B cell (primary cell): ENCODE data around the gene TOMM6.

Experiments used
- EZH2 ChIP-seq: IDR thresholded peaks from 2 replicates; pipeline ENCODE4 v1.6.1; 2012; ENCODE audit warnings: borderline replicate concordance, low read depth, mild to moderate bottlenecking, moderate library complexity, low read length; ENCODE audit not compliant: insufficient read depth, poor library complexity, severe bottlenecking
- TF ChIP-seq, protein P1 (sequence below): fragments of 200-600 bp; IDR thresholded peaks from one replicate; pipeline ENCODE4 v1.8.0; 2022; ENCODE audit warnings: antibody characterized with exemption, mild to moderate bottlenecking

DNA sequence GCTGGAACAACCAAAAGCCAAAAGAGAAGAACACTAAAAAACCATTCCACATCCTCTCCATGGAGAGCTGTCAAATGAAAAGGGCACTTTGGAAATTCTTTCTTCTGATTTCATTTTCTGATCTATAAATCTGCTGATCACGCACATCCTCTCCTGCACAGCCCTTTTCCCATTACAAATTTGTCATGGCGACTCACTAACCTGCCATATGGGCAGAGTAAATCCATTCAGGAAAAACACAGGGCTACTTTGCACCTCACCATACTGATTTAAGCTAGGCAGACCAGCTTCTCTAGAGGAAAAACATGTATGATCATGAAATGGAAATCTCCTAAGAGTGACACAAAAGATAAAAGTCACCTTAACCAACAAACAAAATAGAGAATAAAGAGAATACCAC is 26.0 kb downstream of the TOMM6 start:
- TF ChIP-seq, protein P1, sequence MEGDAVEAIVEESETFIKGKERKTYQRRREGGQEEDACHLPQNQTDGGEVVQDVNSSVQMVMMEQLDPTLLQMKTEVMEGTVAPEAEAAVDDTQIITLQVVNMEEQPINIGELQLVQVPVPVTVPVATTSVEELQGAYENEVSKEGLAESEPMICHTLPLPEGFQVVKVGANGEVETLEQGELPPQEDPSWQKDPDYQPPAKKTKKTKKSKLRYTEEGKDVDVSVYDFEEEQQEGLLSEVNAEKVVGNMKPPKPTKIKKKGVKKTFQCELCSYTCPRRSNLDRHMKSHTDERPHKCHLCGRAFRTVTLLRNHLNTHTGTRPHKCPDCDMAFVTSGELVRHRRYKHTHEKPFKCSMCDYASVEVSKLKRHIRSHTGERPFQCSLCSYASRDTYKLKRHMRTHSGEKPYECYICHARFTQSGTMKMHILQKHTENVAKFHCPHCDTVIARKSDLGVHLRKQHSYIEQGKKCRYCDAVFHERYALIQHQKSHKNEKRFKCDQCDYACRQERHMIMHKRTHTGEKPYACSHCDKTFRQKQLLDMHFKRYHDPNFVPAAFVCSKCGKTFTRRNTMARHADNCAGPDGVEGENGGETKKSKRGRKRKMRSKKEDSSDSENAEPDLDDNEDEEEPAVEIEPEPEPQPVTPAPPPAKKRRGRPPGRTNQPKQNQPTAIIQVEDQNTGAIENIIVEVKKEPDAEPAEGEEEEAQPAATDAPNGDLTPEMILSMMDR = no peak
- no peak for TF ChIP-seq EZH2
